ENCODE measurements around the gene CEP85L.

CEP85L gene

GRCh38 chr6:118660218-118660569 lies 8.8 kb upstream of the CEP85L start:
- DNase-seq (ENCODE audit: low read depth): no peak

- no peak for DNase-seq (ENCODE audit: low read depth)
Measured at GRCh38 chr6:118659513-118660217, 8.3 kb upstream of the CEP85L start.

GRCh38 chr6:118656847-118657451 lies 5.6 kb upstream of the CEP85L start:
- no peak for DNase-seq (ENCODE audit: low read depth)

DNA sequence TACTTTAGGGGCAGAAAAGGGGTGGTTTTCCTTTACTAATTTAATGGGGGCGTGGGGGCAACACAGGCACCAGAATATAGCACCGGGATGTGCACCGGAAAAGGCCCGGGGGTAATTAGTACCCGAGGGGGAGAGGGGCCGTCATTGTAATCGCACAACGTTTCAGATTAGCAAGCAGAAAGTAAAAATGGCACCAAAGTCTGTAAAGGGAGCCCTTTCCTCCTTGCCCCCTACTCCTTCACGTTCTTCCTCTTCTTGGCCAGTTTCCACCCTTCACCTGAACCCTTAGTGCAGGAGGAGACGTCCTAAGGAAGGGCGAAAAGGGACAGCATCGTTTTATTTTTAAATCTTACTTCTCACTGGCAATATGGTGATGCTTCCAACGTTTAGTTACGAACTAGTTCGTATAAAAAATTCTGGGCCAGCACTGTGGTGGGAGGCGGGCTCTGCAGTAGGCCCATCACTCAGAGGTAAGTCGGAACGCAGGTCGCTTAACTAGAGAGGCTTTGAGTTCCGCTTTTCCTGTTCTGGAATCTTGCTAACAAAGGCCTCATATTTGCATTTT lies 742 bp upstream of the CEP85L start:
- DNase-seq (ENCODE audit: low read depth): no peak

DNA sequence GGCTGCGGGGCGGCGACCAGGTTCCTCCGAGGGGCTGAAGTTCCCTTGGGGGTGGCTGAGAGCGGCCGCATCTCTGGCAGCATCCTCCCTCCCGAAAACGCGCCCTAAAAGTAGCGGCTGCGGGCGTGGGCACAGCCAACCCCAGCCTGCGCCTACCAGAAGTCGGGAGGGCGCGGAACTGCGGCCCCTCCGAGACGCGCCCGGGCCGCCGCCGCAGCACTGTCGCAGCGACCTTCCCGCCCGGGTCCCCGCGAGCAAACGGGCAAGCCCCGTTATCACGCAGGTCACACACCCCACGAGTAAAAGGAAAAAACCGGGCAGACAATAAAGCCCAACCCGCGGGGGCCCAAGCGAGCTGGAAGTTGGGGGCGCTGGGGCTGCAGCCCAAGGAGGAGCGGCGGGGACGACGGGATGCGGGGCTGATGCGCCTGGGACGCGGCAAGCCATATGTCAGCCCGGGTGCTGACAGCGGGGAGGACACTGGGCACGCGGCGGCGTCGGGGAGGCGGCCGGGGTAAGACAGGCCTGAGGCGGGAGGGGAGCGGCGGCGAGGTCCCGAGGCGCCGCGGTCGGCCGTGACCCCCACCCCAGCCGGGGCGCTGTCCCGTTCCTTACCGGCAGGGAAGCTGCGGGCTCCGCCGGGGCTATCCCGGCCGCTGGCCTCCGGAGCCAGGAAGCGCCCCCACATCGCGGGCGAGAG lies 659 bp downstream of the CEP85L start:
- no peak for DNase-seq (ENCODE audit: low read depth)

GRCh38 chr6:118649918-118650581 lies 1.3 kb downstream of the CEP85L start:
- DNase-seq (ENCODE audit: low read depth): no peak

DNA sequence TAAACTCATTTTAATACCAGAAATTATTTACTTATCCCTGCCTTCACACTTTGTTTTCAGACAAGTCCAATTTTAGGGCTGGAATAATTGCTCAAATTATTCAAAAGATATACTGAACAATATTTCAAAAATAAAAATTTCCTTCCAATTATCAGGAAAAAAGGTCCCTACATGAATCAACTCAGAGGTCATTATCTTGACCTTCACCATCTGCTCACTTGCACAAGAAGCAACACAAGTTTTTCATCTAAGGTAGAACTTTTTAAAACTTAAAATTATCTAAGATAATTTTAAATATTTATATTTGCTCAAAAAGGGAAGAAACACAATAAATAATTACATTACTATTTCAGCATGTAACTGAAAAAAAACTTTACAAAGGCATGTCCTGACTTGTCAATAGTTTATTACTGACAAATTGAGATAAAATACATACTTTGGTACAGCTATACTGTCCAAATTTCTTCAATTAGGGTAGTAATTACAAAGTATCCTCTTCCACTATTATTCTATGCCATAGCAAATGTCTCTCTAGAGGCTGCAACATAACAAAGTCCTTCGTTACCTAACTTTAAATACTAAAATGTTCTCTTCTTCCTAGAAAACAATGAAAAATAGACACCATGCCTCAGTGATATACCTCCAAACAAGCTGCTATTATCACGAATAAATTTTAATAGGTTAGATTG lies 2.4 kb downstream of the CEP85L start:
- DNase-seq (ENCODE audit: low read depth): no peak

DNA sequence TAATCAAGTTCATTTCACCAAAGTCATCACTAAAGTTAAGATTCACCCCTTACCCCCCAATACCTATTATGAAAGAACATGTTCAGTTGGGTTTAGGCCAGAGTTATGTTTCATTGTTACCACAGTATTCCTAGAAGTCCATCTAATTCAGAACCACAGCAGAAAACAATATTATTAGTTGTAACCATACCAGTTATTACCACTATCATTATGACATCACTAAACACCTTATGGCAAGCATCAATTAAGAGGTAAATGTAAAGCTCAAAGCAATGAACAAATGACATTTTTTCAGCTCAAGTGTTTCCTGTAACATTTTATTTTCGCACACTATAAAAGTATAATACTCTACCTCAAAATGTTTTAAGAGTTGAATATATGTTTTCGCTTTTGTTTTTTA lies 4.4 kb downstream of the CEP85L start:
- DNase-seq (ENCODE audit: low read depth): no peak

GRCh38 chr6:118645395-118645794 lies 6.0 kb downstream of the CEP85L start:
- no peak for DNase-seq (ENCODE audit: low read depth)

DNA sequence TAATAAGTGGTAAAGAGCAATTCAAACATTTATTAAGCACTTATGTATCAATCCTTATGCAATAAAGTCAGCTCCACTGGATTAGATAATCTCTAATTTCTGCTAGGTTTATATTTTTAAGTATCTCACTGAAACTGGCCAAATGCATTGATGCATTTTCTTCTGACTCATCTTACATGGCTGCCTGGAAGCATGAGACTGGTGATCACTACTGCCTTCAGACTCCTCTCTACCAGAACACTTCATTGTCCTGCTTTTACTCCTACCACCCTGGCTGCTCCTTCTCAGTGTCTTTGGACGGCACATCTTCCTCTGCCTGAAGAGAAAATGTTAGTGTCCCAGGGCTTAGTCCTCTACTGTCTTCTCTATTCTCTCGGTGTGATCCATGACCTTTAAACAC lies 7.4 kb downstream of the CEP85L start:
- DNase-seq (ENCODE audit: low read depth): no peak

DNA sequence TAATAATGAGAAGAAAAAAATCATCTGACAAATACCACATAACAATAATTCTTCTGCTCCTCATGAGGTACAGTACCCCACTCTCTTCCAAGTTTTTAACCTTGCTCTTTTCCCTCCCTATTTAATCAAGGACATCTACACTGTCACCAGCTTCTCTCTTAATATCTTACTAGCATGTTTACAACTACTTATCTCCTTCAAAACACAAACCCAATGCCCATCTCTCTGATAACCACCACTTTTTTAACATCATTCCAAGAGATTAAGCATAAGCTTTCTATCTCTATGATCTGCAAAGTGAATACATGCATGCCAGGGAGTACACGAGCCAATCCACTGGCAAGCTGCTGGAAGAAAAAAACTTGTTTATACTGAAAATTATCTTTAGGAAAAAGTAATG lies 10.3 kb downstream of the CEP85L start:
- DNase-seq (ENCODE audit: low read depth): no peak

DNA sequence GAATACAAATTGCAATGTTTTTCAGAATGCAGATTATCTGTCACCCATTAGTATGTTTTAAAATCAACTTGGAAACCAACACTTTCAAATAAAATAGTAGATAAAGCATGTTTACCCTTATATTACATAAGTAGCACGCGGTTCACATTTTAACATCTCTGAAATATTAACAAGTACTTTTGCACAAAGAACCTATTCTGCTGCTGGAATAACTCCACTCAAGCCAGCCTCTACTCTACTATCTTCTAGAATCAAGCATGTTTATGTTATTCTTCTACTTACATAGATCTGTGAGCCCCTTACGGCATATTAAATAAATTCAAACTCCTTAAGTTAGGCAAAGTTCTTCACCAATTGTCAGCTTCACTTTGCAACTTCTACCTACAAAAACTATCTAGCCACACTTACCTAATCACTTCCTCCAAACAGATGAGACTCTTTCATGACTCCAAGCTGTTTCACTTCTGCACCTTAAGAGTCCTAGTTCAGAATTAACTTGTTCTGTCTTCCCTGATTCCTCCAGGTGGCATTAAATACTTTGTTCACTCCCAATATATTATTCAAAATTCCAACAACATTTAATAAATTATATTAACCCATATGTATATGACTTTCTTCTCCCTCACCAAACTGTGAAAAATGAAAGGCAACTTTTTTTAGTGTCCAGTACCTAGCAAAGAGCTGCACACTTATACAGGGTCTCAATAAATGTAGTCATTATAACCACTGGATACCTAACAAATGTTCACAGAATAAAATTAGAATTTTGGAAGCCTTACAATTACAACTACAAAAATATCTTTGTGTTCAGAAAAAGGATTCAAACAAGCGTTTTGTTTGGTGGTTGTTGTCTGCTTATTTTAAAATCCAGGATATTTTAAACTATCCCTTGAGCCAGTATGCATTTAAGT lies 12.1 kb downstream of the CEP85L start:
- DNase-seq (ENCODE audit: low read depth): no peak

DNA sequence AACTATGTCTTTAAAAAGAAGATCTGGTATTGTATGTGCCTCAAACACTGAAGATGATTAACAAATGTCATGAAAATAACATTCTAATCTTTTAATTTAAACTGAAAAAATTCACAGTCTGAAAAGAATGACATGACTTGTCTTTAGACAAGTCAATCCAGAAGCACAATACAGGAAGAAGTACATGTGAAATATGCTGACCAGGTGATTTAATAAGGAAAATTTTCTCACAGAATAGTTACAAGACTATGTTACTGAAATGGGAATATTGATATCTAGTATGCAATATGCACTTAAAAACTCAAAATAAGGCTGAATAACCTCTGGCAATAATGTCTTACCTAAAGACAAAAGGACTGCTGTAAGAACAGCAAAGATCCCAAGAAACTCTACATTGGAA lies 13.1 kb downstream of the CEP85L start:
- DNase-seq (ENCODE audit: low read depth): no peak

DNA sequence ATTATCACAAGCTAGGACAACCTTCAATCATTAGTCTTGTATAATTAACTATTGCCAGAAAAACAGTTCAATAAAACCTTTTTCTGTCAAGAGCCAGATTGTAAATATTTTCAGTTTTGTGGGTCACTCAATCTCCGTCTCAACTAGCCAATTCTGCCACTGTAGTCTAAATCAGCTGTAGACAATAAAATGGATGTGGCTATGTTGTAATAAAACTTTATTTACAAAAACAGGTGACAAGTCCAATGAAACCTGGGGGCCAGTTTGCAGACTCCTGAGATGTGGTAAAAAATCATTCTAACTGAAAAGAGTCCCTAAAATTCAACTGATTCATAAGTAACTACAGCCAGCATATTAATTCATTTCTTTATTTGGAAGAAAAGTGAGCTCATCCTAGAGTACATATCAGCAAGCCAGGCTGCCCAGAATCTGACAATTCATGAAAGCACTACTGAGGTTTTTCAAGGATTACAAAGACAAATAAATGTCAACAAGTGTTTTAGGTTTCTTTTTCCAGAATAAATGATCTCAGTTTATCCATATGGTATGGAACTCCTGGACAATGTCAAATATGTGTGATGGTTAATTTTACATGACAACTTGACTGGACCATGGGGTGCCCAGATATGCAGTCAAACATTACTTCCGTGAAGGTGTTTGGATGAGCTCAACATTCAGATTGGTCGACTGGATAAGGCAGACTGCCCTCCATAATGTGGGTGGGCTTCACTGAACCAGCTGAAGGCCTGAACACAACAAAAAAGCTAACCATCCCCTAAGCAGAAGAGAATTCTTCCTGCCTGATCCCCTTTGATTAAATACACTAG lies 15.3 kb downstream of the CEP85L start:
- DNase-seq (ENCODE audit: low read depth): no peak

DNA sequence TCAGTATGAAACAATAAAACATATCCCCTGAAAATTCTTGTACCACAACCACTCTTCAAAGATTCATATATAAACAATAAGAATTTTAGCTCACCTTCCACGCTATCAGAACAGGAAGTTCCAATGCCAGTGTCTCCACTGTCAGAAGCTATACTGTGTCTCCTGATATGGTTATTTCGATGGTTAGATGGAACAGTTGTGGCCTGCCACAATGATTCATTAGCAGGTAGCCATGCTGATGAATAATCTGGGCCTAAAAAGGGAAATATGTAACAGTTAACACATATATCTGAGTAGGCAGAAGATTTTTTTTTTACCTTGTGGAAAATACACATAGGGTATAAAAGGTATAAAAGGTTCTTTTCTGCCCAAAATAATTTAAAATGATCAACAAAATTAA lies 19.0 kb downstream of the CEP85L start:
- no peak for DNase-seq (ENCODE audit: low read depth)

- no peak for DNase-seq (ENCODE audit: low read depth)
Measured at GRCh38 chr6:118630923-118631322, 20.5 kb downstream of the CEP85L start.

GRCh38 chr6:118630067-118630466 lies 21.3 kb downstream of the CEP85L start:
- DNase-seq (ENCODE audit: low read depth): no peak

DNA sequence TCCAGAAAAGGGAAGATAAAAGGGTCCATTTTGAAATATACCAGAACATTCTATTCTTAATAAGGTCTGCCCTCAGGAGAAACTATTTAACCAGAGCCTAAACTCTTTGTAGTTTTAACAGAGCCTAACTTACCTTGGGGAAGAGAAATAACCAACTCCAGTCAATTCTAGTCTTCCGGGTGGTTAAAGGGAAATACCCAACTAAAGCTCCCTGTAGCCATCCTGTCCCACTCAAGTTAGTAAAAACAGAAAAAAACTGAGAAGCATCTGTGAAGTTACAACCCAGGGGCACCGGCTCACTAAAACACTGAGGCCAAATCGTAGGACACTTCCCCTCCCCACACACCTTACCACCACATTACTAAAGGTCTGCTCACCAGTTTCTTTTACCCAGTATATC lies 23.7 kb downstream of the CEP85L start:
- no peak for DNase-seq (ENCODE audit: low read depth)

DNA sequence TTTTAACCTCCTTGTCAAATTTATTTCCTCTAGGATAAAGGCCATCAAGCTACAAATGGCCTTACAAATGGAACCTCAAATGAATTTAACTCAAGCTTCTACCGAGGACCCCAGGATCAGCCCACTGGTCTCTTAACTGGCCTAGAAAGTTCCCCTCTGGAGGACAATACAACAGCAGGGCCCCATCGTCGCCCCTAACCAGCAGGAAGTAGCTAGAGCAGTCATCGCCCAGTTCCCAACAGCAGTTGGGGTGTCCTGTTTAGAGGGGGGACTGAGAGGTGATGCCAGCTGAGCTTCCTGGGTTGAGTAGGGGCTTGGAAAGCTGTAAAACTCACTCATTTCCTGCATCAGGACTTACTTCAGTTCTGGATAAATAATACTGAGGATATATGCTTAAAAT lies 25.6 kb downstream of the CEP85L start:
- DNase-seq (ENCODE audit: low read depth): no peak

- DNase-seq (ENCODE audit: low read depth): no peak
Measured at GRCh38 chr6:118621799-118622470, 29.5 kb downstream of the CEP85L start.

All from non-pigmented ciliary epithelial cell (primary cell).